ENCODE results near the gene GOT1.

The GOT1 gene

GRCh38 chr10:99430116-99430450, 341 bp downstream of the GOT1 start:
- H3K4me3 ChIP-seq (ENCODE audit: control insufficient read depth, low read depth, low read length), result peak overlapping the region; percentile 100
- no peak for TF ChIP-seq CTCF (conservative IDR thresholded peaks at IDR 0.05; ENCODE audit: control insufficient read depth, insufficient read depth, low read depth, low read length)
- DNase-seq (ENCODE audit: low read depth), result peak; percentile 7

- H3K4me3 ChIP-seq (ENCODE audit: control insufficient read depth, low read depth, low read length), result peak overlapping the region; percentile 100
- DNase-seq (ENCODE audit: low read depth), result no peak
These were observed 818 bp downstream of the GOT1 start for GRCh38 chr10:99429517-99430095.

GRCh38 chr10:99427566-99428190, 2.7 kb downstream of the GOT1 start:
- no peak for DNase-seq (ENCODE audit: low read depth)
- no peak overlapping the region for H3K4me3 ChIP-seq (ENCODE audit: control insufficient read depth, low read depth, low read length)
- no peak for TF ChIP-seq CTCF (conservative IDR thresholded peaks at IDR 0.05; ENCODE audit: control insufficient read depth, insufficient read depth, low read depth, low read length)

More at GRCh38 chr10:99429517-99430095, 818 bp downstream of the GOT1 start:
- no peak for TF ChIP-seq CTCF (conservative IDR thresholded peaks at IDR 0.05; ENCODE audit: control insufficient read depth, insufficient read depth, low read depth, low read length)

GRCh38 chr10:99426689-99427088, 3.7 kb downstream of the GOT1 start:
- no peak for DNase-seq (ENCODE audit: low read depth)
- H3K4me3 ChIP-seq (ENCODE audit: control insufficient read depth, low read depth, low read length), result no peak overlapping the region
- no peak for TF ChIP-seq CTCF (conservative IDR thresholded peaks at IDR 0.05; ENCODE audit: control insufficient read depth, insufficient read depth, low read depth, low read length)

- DNase-seq (ENCODE audit: low read depth), result no peak
- H3K4me3 ChIP-seq (ENCODE audit: control insufficient read depth, low read depth, low read length), result no peak overlapping the region
- TF ChIP-seq CTCF (conservative IDR thresholded peaks at IDR 0.05; ENCODE audit: control insufficient read depth, insufficient read depth, low read depth, low read length), result no peak
These were observed 5.2 kb downstream of the GOT1 start for GRCh38 chr10:99425204-99425603.

- H3K4me3 ChIP-seq (ENCODE audit: control insufficient read depth, low read depth, low read length), result no peak overlapping the region
- TF ChIP-seq CTCF (conservative IDR thresholded peaks at IDR 0.05; ENCODE audit: control insufficient read depth, insufficient read depth, low read depth, low read length), result no peak
- no peak for DNase-seq (ENCODE audit: low read depth)
These were observed 5.8 kb downstream of the GOT1 start for GRCh38 chr10:99424656-99425055.

Measured in fibroblast of mammary gland (primary cell).